B cell (primary cell): ENCODE data around the gene PISD. TPM values are rescaled to one million over a fixed set of nuclear protein-coding genes. Genes with fewer than 3 reads are reported as not detected.

Experiments used
- ATAC-seq: fragments of 200-7000 bp; cut with Tn5 transposase; one replicate; pipeline ENCODE4 v1.10.0; 2021; ENCODE audit warnings: low read depth, mild to moderate bottlenecking, moderate number of reproducible peaks, moderate library complexity
- CTCF ChIA-PET: fragments of 350-600 bp; sonication (Branson Sonifier 250); formaldehyde crosslinking; loops from one replicate; lab custom pipeline; 2021; ENCODE audit warnings: antibody characterized with exemption, inconsistent platforms; lab: Charles Lee
- POLR2A ChIA-PET: fragments of 350-600 bp; sonication (Branson Sonifier 250); formaldehyde crosslinking; loops from one replicate; lab custom pipeline; 2021; ENCODE audit warnings: antibody characterized with exemption; lab: Charles Lee
- DNase-seq: peaks from one replicate; pipeline ENCODE4 v3.0.0; 2013
- H2AFZ ChIP-seq: 2 replicates; pipeline ENCODE4 v1.6.1; 2012; ENCODE audit warnings: mild to moderate bottlenecking, low read depth, low read length; ENCODE audit not compliant: insufficient read depth, poor library complexity, severe bottlenecking
- H3K27ac ChIP-seq, 2 donors: 1 replicate in 1 of 2; 2 replicates in 1 of 2; pipeline ENCODE4 v1.5.1; 2012 to 2013; ENCODE audit warnings: low read length in 2 of 2, mild to moderate bottlenecking in 2 of 2, moderate library complexity in 1 of 2
- H3K27me3 ChIP-seq, 4 experiments: fragments of 200-600 bp in 1 of 4; sonication (generic) in 1 of 4; replicated peaks in 1 of 4; 1 replicate in 2 of 4; 2 replicates in 2 of 4; pipeline versions ENCODE4 v1.6.1 to v1.7.0; 2013 to 2016; ENCODE audit warnings: low read length in 3 of 4, mild to moderate bottlenecking in 2 of 4, mixed read lengths in 1 of 4, moderate library complexity in 1 of 4; ENCODE audit not compliant: insufficient read depth in 4 of 4, control insufficient read depth in 3 of 4; ENCODE audit errors: control extremely low read depth in 1 of 4
- H3K36me3 ChIP-seq, 2 experiments: replicated peaks in 1 of 2; 1 replicate in 1 of 2; 2 replicates in 1 of 2; pipeline versions ENCODE4 v1.6.1 to v1.7.1; 2013; ENCODE audit warnings: low read length in 1 of 2; ENCODE audit not compliant: insufficient read depth in 2 of 2, control insufficient read depth in 1 of 2; ENCODE audit errors: control extremely low read depth in 1 of 2, extremely low read depth in 1 of 2
- H3K4me1 ChIP-seq, 2 donors: fragments of 200-600 bp in 1 of 2; sonication (generic) in 1 of 2; 1 replicate in 1 of 2; 2 replicates in 1 of 2; pipeline versions ENCODE4 v1.5.1 to v1.6.1; 2013 to 2017; ENCODE audit warnings: low read length in 2 of 2; ENCODE audit not compliant: control insufficient read depth in 2 of 2, insufficient read depth in 2 of 2
- H3K4me2 ChIP-seq: replicated peaks from 2 replicates; pipeline ENCODE3; 2012; ENCODE audit warnings: mild to moderate bottlenecking, low read depth, low read length; ENCODE audit not compliant: poor library complexity, severe bottlenecking
- H3K4me3 ChIP-seq, 5 experiments: fragments of 200-600 bp in 1 of 5; sonication (generic) in 1 of 5; 1 replicate in 3 of 5; 2 replicates in 2 of 5; pipeline versions ENCODE4 v1.5.1 to v1.7.0; 2011 to 2016; ENCODE audit warnings: low read length in 4 of 5, mild to moderate bottlenecking in 4 of 5, low read depth in 2 of 5, control low read depth in 1 of 5, moderate library complexity in 1 of 5; ENCODE audit not compliant: insufficient read depth in 1 of 5; ENCODE audit errors: control extremely low read depth in 1 of 5, extremely low read depth in 1 of 5
- H3K79me2 ChIP-seq: fragments of 200-600 bp; sonication (generic); one replicate; pipeline ENCODE4 v1.6.0; 2016; ENCODE audit warnings: low read length; ENCODE audit not compliant: control insufficient read depth, insufficient read depth
- H3K9ac ChIP-seq: fragments of 200-600 bp; sonication (generic); 2 replicates; pipeline ENCODE4 v1.6.1; 2017; ENCODE audit warnings: mild to moderate bottlenecking, low read length, moderate library complexity
- H3K9me3 ChIP-seq, 3 donors: one replicate each; pipeline versions ENCODE4 v1.6.1 to v1.7.1; 2013; ENCODE audit warnings: low read length in 2 of 3; ENCODE audit not compliant: control insufficient read depth in 2 of 3, insufficient read depth in 1 of 3; ENCODE audit errors: control extremely low read depth in 1 of 3
- H4K20me1 ChIP-seq: 2 replicates; pipeline ENCODE4 v1.6.0; 2012; ENCODE audit warnings: mild to moderate bottlenecking, low read length; ENCODE audit not compliant: insufficient read depth, control insufficient read depth, poor library complexity, severe bottlenecking
- H3K27ac Mint-ChIP-seq: one replicate; pipeline ENCODE4 v1.8.0; 2021; ENCODE audit warnings: mixed read lengths
- H3K27me3 Mint-ChIP-seq: one replicate; pipeline ENCODE4 v1.8.0; 2021; ENCODE audit warnings: mixed read lengths
- H3K4me1 Mint-ChIP-seq: one replicate; pipeline ENCODE4 v1.8.0; 2021; ENCODE audit warnings: mixed read lengths
- H3K4me3 Mint-ChIP-seq: one replicate; pipeline ENCODE4 v1.8.0; 2021; ENCODE audit warnings: mixed read lengths
- H3K9me3 Mint-ChIP-seq: one replicate; pipeline ENCODE4 v1.8.0; 2022; ENCODE audit warnings: mixed read lengths; ENCODE audit not compliant: insufficient read depth
- CTCF ChIP-seq: fragments of 200-600 bp; IDR thresholded peaks from one replicate; pipeline ENCODE4 v1.8.0; 2022; ENCODE audit warnings: antibody characterized with exemption, mild to moderate bottlenecking
- EZH2 ChIP-seq: IDR thresholded peaks from 2 replicates; pipeline ENCODE4 v1.6.1; 2012; ENCODE audit warnings: borderline replicate concordance, low read depth, mild to moderate bottlenecking, moderate library complexity, low read length; ENCODE audit not compliant: insufficient read depth, poor library complexity, severe bottlenecking
- WGBS: methylation state at CpG from one replicate; pipeline ENCODE4 v1.1.5; 2013; ENCODE audit warnings: missing lambda C conversion rate; ENCODE audit not compliant: insufficient coverage; 5-methylcytosine and 5-hydroxymethylcytosine counted together
- intact Hi-C: fragments of 100-400 bp; cut with micrococcal nuclease; formaldehyde crosslinking; loops from one replicate; pipeline ENCODE4 v1.10.0; 2022
- polyA plus RNA-seq: library from polyadenylated mRNA; depleted of rRNA; stranded (reverse); fragments of >200 nt; gene quantifications from 2 replicates; pipeline ENCODE4 v1.2.3, GENCODE V29; 2012
- total RNA-seq, 2 donors: library from RNA; stranded (reverse); fragments of 120-200 nt in 1 of 2; gene quantifications; 1 replicate in 1 of 2; 2 replicates in 1 of 2; pipeline versions ENCODE4 v1.2.3 to v1.2.4, GENCODE V29; 2013 to 2022

The PISD gene
- total and polyA plus RNA-seq, 2 donors (not counting 1 experiment from before 2014, with no cell fraction given), result 35.6 to 52.5 TPM

GRCh38 chr22:31637891-31638618 lies 24.0 kb downstream of the PISD start:
- H3K36me3 ChIP-seq, result peaks cover 0 to 8% of the 10 kb centered on the region in 2 experiments
- intact Hi-C loops, result loop anchor here (1.0 to 10.0 kb wide), 3 partner anchors 24 to 1213 kb away; partner anchors contain the start of genes MORC2, MTFP1, PISD and TUG1
- WGBS, result 13% methylated on average over 10 of the region's 15 CpGs
- H4K20me1 ChIP-seq, result peaks cover 35% of the 10 kb centered on the region
- no peaks in the 10 kb centered on the region for H3K27me3 ChIP-seq
- ChIA-PET POLR2A (interaction anchor here (0.6 to 1.1 kb wide), 6 partner anchors 7 to 1003 kb away, joined by 3 to 10 read pairs (median 4); partner anchors contain the start of genes DEPDC5 and PISD), CTCF (interaction anchor here (0.6 to 4.4 kb wide), 16 partner anchors 10 to 309 kb away, joined by 3 to 25 read pairs (median 4); partner anchors contain the start of gene PISD)
- peak overlapping the region; percentile 64 to 86 for H3K27ac ChIP-seq
- peak overlapping the region; percentile 17 to 84 (median 38) for H3K4me3 ChIP-seq
- peak; percentile 67 for DNase-seq
- H3K4me1 ChIP-seq, result peaks cover 31 to 46% of the 10 kb centered on the region in 2 donors
- Mint-ChIP-seq H3K27me3 (no peaks in the 10 kb centered on the region), H3K4me1 (peaks cover 50% of the 10 kb centered on the region), H3K27ac (peak overlapping the region; percentile 92), H3K9me3 (no peaks in the 10 kb centered on the region), H3K4me3 (peak overlapping the region; percentile 90)
- H2AFZ ChIP-seq, result peak overlapping the region; percentile 58
- peak overlapping the region; percentile 44 for H3K9ac ChIP-seq
- no peaks in the 10 kb centered on the region for H3K9me3 ChIP-seq
- peak; percentile 68 for ATAC-seq
- peaks cover 60% of the 10 kb centered on the region for H3K79me2 ChIP-seq
- TF ChIP-seq EZH2 (no peak), CTCF (no peak)
- peak overlapping the region; percentile 93 for H3K4me2 ChIP-seq
